OCI-LY1 (cell line): Measurements from ENCODE around the gene HAUS3.

Experiments used
- EZH2 ChIP-seq: fragments of 200-600 bp; sonication (generic), shearing (Covaris generic); IDR thresholded peaks from 2 replicates; pipeline ENCODE4 v1.8.0; 2017; ENCODE audit warnings: borderline replicate concordance, mixed run types, mild to moderate bottlenecking, antibody characterized with exemption, low read length, moderate library complexity, mixed read lengths
- TF ChIP-seq, protein P1 (sequence below): fragments of 200-600 bp; sonication (generic), shearing (Covaris generic); IDR thresholded peaks from 2 replicates; pipeline ENCODE4 v1.5.1; 2017; ENCODE audit warnings: mild to moderate bottlenecking, antibody characterized with exemption, low read length, moderate library complexity, mixed read lengths

DNA sequence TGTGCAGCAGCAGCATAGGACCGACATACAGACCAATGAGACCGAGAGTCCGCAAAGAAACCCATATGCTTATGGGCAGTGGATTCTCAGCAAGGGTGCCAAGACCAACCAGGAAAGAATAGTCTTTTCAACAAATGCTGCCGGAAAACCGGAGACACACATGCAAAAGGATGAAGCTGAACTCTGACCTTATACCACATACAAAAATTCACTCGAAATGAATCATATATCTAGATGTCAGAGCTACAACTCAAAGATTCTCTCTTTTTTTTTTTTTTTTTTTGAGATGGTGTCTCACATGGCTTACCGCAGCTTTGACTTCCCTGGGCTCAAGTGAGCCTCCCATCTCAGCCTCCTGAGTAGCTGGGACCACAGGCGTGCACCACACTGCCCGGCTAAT, 36.0 kb upstream of the HAUS3 start:
- TF ChIP-seq, protein P1, sequence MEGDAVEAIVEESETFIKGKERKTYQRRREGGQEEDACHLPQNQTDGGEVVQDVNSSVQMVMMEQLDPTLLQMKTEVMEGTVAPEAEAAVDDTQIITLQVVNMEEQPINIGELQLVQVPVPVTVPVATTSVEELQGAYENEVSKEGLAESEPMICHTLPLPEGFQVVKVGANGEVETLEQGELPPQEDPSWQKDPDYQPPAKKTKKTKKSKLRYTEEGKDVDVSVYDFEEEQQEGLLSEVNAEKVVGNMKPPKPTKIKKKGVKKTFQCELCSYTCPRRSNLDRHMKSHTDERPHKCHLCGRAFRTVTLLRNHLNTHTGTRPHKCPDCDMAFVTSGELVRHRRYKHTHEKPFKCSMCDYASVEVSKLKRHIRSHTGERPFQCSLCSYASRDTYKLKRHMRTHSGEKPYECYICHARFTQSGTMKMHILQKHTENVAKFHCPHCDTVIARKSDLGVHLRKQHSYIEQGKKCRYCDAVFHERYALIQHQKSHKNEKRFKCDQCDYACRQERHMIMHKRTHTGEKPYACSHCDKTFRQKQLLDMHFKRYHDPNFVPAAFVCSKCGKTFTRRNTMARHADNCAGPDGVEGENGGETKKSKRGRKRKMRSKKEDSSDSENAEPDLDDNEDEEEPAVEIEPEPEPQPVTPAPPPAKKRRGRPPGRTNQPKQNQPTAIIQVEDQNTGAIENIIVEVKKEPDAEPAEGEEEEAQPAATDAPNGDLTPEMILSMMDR, result no peak
- no peak for TF ChIP-seq EZH2
